SH-SY5Y (cell line): ENCODE results near the gene ICA1L.

Experiments used
- GATA2 ChIP-seq: IDR thresholded peaks from 2 replicates; pipeline ENCODE4 v1.6.1; 2011; ENCODE audit warnings: mild to moderate bottlenecking, low read depth, low read length
- GATA3 ChIP-seq: IDR thresholded peaks from 2 replicates; pipeline ENCODE4 v1.6.1; 2011; ENCODE audit warnings: low read depth, mild to moderate bottlenecking, low read length, moderate library complexity

ICA1L gene

GRCh38 chr2:202861987-202862386 lies 9.6 kb downstream of the ICA1L start:
- TF ChIP-seq GATA2 (no peak), GATA3 (no peak)

- TF ChIP-seq GATA2 = no peak
- TF ChIP-seq GATA3 = no peak
Observed at GRCh38 chr2:202858601-202859000, 13.0 kb downstream of the ICA1L start.

GRCh38 chr2:202848813-202849212 lies 22.8 kb downstream of the ICA1L start:
- TF ChIP-seq GATA3 (no peak), GATA2 (no peak)

- TF ChIP-seq GATA3 (no peak), GATA2 (no peak)
Observed at GRCh38 chr2:202847693-202848524, 23.7 kb downstream of the ICA1L start.

GRCh38 chr2:202844656-202845055 lies 26.9 kb downstream of the ICA1L start:
- TF ChIP-seq GATA3 (no peak), GATA2 (no peak)

GRCh38 chr2:202842690-202843089 lies 28.9 kb downstream of the ICA1L start:
- TF ChIP-seq GATA2 = no peak
- TF ChIP-seq GATA3 = no peak

GRCh38 chr2:202841090-202841867 lies 30.3 kb downstream of the ICA1L start:
- TF ChIP-seq GATA3 = no peak
- TF ChIP-seq GATA2 = no peak

GRCh38 chr2:202831242-202832220 lies 40.0 kb downstream of the ICA1L start:
- TF ChIP-seq GATA3 (no peak), GATA2 (no peak)

- TF ChIP-seq GATA2 = no peak
- TF ChIP-seq GATA3 = no peak
Observed at GRCh38 chr2:202824901-202825300, 46.7 kb downstream of the ICA1L start.

GRCh38 chr2:202822411-202822810 lies 49.2 kb downstream of the ICA1L start:
- TF ChIP-seq GATA2 (no peak), GATA3 (no peak)

GRCh38 chr2:202821206-202822160 lies 50.1 kb downstream of the ICA1L start:
- no peak for TF ChIP-seq GATA2
- no peak for TF ChIP-seq GATA3

GRCh38 chr2:202818321-202818720 lies 53.2 kb downstream of the ICA1L start:
- TF ChIP-seq GATA2 (no peak), GATA3 (no peak)

- no peak for TF ChIP-seq GATA3
- no peak for TF ChIP-seq GATA2
Observed at GRCh38 chr2:202817771-202818170, 53.8 kb downstream of the ICA1L start.
